Gastroesophageal sphincter (tissue), 2 donors: ENCODE data around the gene SLC28A1.

ENCODE experiments used
- EP300 ChIP-seq: sonication (generic); formaldehyde crosslinking; IDR thresholded peaks from one replicate; pipeline ENCODE4 v1.6.1; 2017; ENCODE audit warnings: antibody characterized with exemption, mild to moderate bottlenecking
- POLR2A ChIP-seq, 2 donors: fragments of 450-650 bp; IDR thresholded peaks; one replicate each; pipeline ENCODE4 v1.6.1; 2017; ENCODE audit warnings: antibody characterized with exemption in 2 of 2, mild to moderate bottlenecking in 2 of 2, moderate library complexity in 1 of 2

DNA sequence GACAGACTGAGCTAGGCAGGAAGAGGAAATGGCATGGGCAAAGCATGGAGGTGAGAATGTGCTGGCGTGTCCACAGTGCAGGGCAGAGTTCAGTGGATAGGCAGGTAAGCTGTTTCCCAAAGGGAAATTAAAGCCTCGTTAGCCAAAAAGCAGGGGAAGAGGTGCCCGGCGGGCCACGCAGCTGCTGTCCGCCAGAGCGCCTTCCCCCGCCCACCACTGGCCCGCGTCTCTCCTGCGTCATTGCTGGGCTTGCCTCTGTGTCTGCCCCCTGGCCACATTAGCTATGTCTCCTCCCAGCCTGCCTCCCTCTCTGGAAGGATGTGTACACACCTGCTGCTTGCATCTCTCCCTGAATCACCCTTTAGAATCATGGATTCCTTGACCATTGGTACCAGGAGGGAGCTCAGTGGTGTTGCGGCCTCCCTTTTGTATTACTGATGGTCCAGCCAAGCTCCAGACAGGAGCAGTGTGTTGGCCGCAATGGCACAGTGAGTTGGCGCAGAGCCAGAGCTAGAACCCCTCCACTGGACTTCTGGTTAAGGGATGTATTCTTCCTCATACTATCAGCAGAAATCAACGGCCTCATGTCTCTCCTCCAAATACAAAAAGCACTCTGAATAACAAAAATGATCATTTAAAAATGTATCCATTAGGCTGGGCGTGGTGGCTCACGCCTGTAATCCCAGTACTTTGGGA, 26.6 kb downstream of the SLC28A1 start:
- no peak for TF ChIP-seq POLR2A (IDR thresholded peaks at IDR 0.05)
- no peak for TF ChIP-seq EP300
